CD14-positive monocyte (primary cell): ENCODE data around the gene PPFIA1. TPM values are rescaled to one million over a fixed set of nuclear protein-coding genes. Genes with fewer than 3 reads are reported as not detected.

ENCODE experiments used
- DNase-seq, 3 donors: peaks; one replicate each; pipeline ENCODE4 v3.0.0-alpha.2; 2011 to 2022
- H2AFZ ChIP-seq: 2 replicates; pipeline ENCODE4 v1.6.0; 2012; ENCODE audit warnings: mild to moderate bottlenecking, low read depth, low read length, inconsistent platforms; ENCODE audit not compliant: insufficient read depth, poor library complexity, severe bottlenecking
- H3K27ac ChIP-seq, 2 donors: 1 replicate in 1 of 2; 2 replicates in 1 of 2; pipeline ENCODE4 v1.5.1; 2012 to 2013; ENCODE audit warnings: low read length in 2 of 2, control low read depth in 1 of 2, inconsistent platforms in 1 of 2, low read depth in 1 of 2, mild to moderate bottlenecking in 1 of 2
- H3K27me3 ChIP-seq, 2 donors: one replicate each; pipeline versions ENCODE4 v1.6.0 to v1.6.1; 2011 to 2013; ENCODE audit warnings: low read length in 2 of 2; ENCODE audit not compliant: control insufficient read depth in 2 of 2, insufficient read depth in 2 of 2
- H3K36me3 ChIP-seq, 2 donors: replicated peaks in 1 of 2; 1 replicate in 1 of 2; 2 replicates in 1 of 2; pipeline versions ENCODE4 v1.5.1 to v1.6.1; 2012 to 2013; ENCODE audit warnings: low read length in 2 of 2, control low read depth in 1 of 2, inconsistent platforms in 1 of 2, mild to moderate bottlenecking in 1 of 2; ENCODE audit not compliant: insufficient read depth in 2 of 2, control insufficient read depth in 1 of 2
- H3K4me1 ChIP-seq, 2 donors: 1 replicate in 1 of 2; 2 replicates in 1 of 2; pipeline versions ENCODE4 v1.5.1 to v1.6.1; 2012 to 2013; ENCODE audit warnings: low read length in 2 of 2, control low read depth in 1 of 2, inconsistent platforms in 1 of 2, mild to moderate bottlenecking in 1 of 2, moderate library complexity in 1 of 2; ENCODE audit not compliant: insufficient read depth in 2 of 2, control insufficient read depth in 1 of 2
- H3K4me2 ChIP-seq: replicated peaks from 2 replicates; pipeline ENCODE3; 2012; ENCODE audit warnings: low read length, moderate library complexity, mild to moderate bottlenecking; ENCODE audit not compliant: poor library complexity, severe bottlenecking; ENCODE audit errors: extremely low read depth
- H3K4me3 ChIP-seq, 3 experiments: fragments of 200-600 bp in 1 of 3; sonication (generic) in 1 of 3; replicated peaks in 1 of 3; 1 replicate in 2 of 3; 2 replicates in 1 of 3; pipeline ENCODE4 v1.5.1; 2011 to 2013; ENCODE audit warnings: low read length in 3 of 3, mild to moderate bottlenecking in 3 of 3, control low read depth in 2 of 3, low read depth in 2 of 3, inconsistent platforms in 1 of 3, moderate library complexity in 1 of 3
- H3K79me2 ChIP-seq: 2 replicates; pipeline ENCODE4 v1.6.0; 2012; ENCODE audit warnings: mild to moderate bottlenecking, control low read depth, inconsistent platforms, low read length, moderate library complexity; ENCODE audit not compliant: insufficient read depth
- H3K9ac ChIP-seq: 2 replicates; pipeline ENCODE4 v1.6.0; 2017; ENCODE audit warnings: low read length, mild to moderate bottlenecking; ENCODE audit not compliant: insufficient read depth, poor library complexity, severe bottlenecking
- H3K9me3 ChIP-seq, 2 donors: replicated peaks in 1 of 2; 1 replicate in 1 of 2; 2 replicates in 1 of 2; pipeline versions ENCODE4 v1.5.1 to v1.6.1; 2012 to 2013; ENCODE audit warnings: low read length in 2 of 2, control low read depth in 1 of 2; ENCODE audit not compliant: control insufficient read depth in 1 of 2, insufficient read depth in 1 of 2
- H4K20me1 ChIP-seq: 2 replicates; pipeline ENCODE4 v1.6.0; 2012; ENCODE audit warnings: mild to moderate bottlenecking, low read length, control low read depth, moderate library complexity; ENCODE audit not compliant: insufficient read depth
- H3K27ac Mint-ChIP-seq, 7 donors: one replicate each; pipeline ENCODE4 v1.8.0; 2020; ENCODE audit warnings: mild to moderate bottlenecking in 7 of 7, mixed read lengths in 7 of 7, moderate library complexity in 6 of 7, inconsistent platforms in 2 of 7
- H3K27me3 Mint-ChIP-seq, 3 donors: one replicate each; pipeline ENCODE4 v1.8.0; 2021 to 2022; ENCODE audit warnings: low read depth in 3 of 3, mild to moderate bottlenecking in 3 of 3, mixed read lengths in 3 of 3, moderate library complexity in 3 of 3, inconsistent platforms in 1 of 3
- H3K36me3 Mint-ChIP-seq, 2 donors: one replicate each; pipeline ENCODE4 v1.8.0; 2020; ENCODE audit warnings: mixed read lengths in 2 of 2, inconsistent platforms in 1 of 2, mild to moderate bottlenecking in 1 of 2
- H3K4me1 Mint-ChIP-seq: one replicate; pipeline ENCODE4 v1.8.0; 2020; ENCODE audit warnings: mild to moderate bottlenecking, mixed read lengths
- H3K4me3 Mint-ChIP-seq, 2 donors: one replicate each; pipeline ENCODE4 v1.8.0; 2020; ENCODE audit warnings: mild to moderate bottlenecking in 2 of 2, mixed read lengths in 2 of 2, moderate library complexity in 1 of 2
- H3K9me3 Mint-ChIP-seq, 7 donors: one replicate each; pipeline ENCODE4 v1.8.0; 2020 to 2022; ENCODE audit warnings: mixed read lengths in 7 of 7, mild to moderate bottlenecking in 6 of 7, moderate library complexity in 6 of 7, inconsistent platforms in 2 of 7
- CTCF ChIP-seq: fragments of 200-600 bp; IDR thresholded peaks from one replicate; pipeline ENCODE4 v1.8.0; 2022; ENCODE audit warnings: antibody characterized with exemption, mild to moderate bottlenecking
- WGBS: methylation state at CpG from one replicate; pipeline ENCODE4 v1.1.5; 2013; ENCODE audit warnings: missing lambda C conversion rate; ENCODE audit not compliant: insufficient coverage; 5-methylcytosine and 5-hydroxymethylcytosine counted together
- intact Hi-C, 2 donors: fragments of 100-400 bp; cut with micrococcal nuclease; formaldehyde crosslinking; loops; one replicate each; pipeline versions ENCODE4 v1.15.0 to v1.15.1; 2023
- polyA plus RNA-seq, 3 donors: library from polyadenylated mRNA; depleted of rRNA in 1 of 3; unstranded in 2 of 3; stranded (reverse) in 1 of 3; fragments of 300-500 nt in 2 of 3; fragments of >200 nt in 1 of 3; fragmentation: Illumina TruSeq in 2 of 3; gene quantifications; 1 replicate in 2 of 3; 2 replicates in 1 of 3; pipeline ENCODE4 v1.2.3, GENCODE V29; 2012 to 2021

The PPFIA1 gene
- polyA plus RNA-seq, 3 donors = 7.5 to 65.7 (median 15.5) TPM

- Histone ChIP-seq H3K4me3 (no peak overlapping the region), H3K36me3 (peaks cover 11 to 61% of the 10 kb centered on the region in 2 donors), H3K9ac (no peak overlapping the region), H3K4me1 (peaks cover 38 to 42% of the 10 kb centered on the region in 2 donors), H3K27me3 (no peaks in the 10 kb centered on the region), H4K20me1 (no peaks in the 10 kb centered on the region), H3K9me3 (no peaks in the 10 kb centered on the region), H3K27ac (no peak overlapping the region), H2AFZ (no peak overlapping the region), H3K4me2 (no peak overlapping the region), H3K79me2 (peaks cover 61% of the 10 kb centered on the region)
- peak overlapping the region in 1 of 7 donors; percentile 82 for H3K27ac Mint-ChIP-seq
- no peak for DNase-seq
- H3K27me3 Mint-ChIP-seq = peaks cover 0 to 4% (median 0%) of the 10 kb centered on the region in 3 donors
- intact Hi-C loops = loop anchor here in 1 of 2 donors (2.0 to 5.0 kb wide), 3 partner anchors 15 to 109 kb away; partner anchors contain the start of genes FADD and PPFIA1
- TF ChIP-seq CTCF = no peak
- no peak overlapping the region for H3K4me3 Mint-ChIP-seq
- 100% methylated on average over 2 of the region's 4 CpGs for WGBS
- H3K4me1 Mint-ChIP-seq = peaks cover 48% of the 10 kb centered on the region
- peaks cover 52 to 53% of the 10 kb centered on the region in 2 donors for H3K36me3 Mint-ChIP-seq
- peaks cover 0 to 2% (median 0%) of the 10 kb centered on the region in 7 donors for H3K9me3 Mint-ChIP-seq
Measured at GRCh38 chr11:70311616-70312015, 41.1 kb downstream of the PPFIA1 start.

- Histone ChIP-seq H4K20me1 (no peaks in the 10 kb centered on the region), H2AFZ (no peak overlapping the region), H3K27ac (peak overlapping the region in 1 of 2 donors; percentile 11), H3K4me1 (peaks cover 46 to 53% of the 10 kb centered on the region in 2 donors), H3K36me3 (peaks cover 6 to 51% of the 10 kb centered on the region in 2 donors), H3K79me2 (peaks cover 69% of the 10 kb centered on the region), H3K9me3 (no peaks in the 10 kb centered on the region), H3K4me2 (no peak overlapping the region), H3K27me3 (no peaks in the 10 kb centered on the region), H3K9ac (no peak overlapping the region), H3K4me3 (no peak overlapping the region)
- Mint-ChIP-seq H3K27ac (peak overlapping the region in 6 of 7 donors; percentile 3 to 97 (median 16)), H3K4me3 (no peak overlapping the region), H3K27me3 (peaks cover 0 to 4% (median 2%) of the 10 kb centered on the region in 3 donors), H3K36me3 (peaks cover 44 to 45% of the 10 kb centered on the region in 2 donors), H3K4me1 (peaks cover 41% of the 10 kb centered on the region), H3K9me3 (peaks cover 0 to 2% (median 0%) of the 10 kb centered on the region in 7 donors)
- no peak for DNase-seq
- intact Hi-C loops = loop anchor here in 1 of 2 donors (5.0 kb wide), 2 partner anchors 40 to 110 kb away; partner anchors contain the start of genes FADD and PPFIA1
- no peak for TF ChIP-seq CTCF
- 97% methylated on average over 16 of the region's 20 CpGs for WGBS
Measured at GRCh38 chr11:70312401-70313357, 42.2 kb downstream of the PPFIA1 start.
